NCI-H2227 treated with DMSO at 0.1 percent for 48 hours (cell line): Measurements from ENCODE around the gene TLR9.
"Not testable (repeated sequence)": the region's sequence is repeated elsewhere in the genome, so short reads cannot be mapped to it uniquely, and the experiment has no call there.

Experiments
- DNase-seq: peaks from one replicate; lab custom pipeline; 2025; lab: John Stamatoyannopoulos, UW

TLR9 gene, protein sequence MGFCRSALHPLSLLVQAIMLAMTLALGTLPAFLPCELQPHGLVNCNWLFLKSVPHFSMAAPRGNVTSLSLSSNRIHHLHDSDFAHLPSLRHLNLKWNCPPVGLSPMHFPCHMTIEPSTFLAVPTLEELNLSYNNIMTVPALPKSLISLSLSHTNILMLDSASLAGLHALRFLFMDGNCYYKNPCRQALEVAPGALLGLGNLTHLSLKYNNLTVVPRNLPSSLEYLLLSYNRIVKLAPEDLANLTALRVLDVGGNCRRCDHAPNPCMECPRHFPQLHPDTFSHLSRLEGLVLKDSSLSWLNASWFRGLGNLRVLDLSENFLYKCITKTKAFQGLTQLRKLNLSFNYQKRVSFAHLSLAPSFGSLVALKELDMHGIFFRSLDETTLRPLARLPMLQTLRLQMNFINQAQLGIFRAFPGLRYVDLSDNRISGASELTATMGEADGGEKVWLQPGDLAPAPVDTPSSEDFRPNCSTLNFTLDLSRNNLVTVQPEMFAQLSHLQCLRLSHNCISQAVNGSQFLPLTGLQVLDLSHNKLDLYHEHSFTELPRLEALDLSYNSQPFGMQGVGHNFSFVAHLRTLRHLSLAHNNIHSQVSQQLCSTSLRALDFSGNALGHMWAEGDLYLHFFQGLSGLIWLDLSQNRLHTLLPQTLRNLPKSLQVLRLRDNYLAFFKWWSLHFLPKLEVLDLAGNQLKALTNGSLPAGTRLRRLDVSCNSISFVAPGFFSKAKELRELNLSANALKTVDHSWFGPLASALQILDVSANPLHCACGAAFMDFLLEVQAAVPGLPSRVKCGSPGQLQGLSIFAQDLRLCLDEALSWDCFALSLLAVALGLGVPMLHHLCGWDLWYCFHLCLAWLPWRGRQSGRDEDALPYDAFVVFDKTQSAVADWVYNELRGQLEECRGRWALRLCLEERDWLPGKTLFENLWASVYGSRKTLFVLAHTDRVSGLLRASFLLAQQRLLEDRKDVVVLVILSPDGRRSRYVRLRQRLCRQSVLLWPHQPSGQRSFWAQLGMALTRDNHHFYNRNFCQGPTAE

DNA sequence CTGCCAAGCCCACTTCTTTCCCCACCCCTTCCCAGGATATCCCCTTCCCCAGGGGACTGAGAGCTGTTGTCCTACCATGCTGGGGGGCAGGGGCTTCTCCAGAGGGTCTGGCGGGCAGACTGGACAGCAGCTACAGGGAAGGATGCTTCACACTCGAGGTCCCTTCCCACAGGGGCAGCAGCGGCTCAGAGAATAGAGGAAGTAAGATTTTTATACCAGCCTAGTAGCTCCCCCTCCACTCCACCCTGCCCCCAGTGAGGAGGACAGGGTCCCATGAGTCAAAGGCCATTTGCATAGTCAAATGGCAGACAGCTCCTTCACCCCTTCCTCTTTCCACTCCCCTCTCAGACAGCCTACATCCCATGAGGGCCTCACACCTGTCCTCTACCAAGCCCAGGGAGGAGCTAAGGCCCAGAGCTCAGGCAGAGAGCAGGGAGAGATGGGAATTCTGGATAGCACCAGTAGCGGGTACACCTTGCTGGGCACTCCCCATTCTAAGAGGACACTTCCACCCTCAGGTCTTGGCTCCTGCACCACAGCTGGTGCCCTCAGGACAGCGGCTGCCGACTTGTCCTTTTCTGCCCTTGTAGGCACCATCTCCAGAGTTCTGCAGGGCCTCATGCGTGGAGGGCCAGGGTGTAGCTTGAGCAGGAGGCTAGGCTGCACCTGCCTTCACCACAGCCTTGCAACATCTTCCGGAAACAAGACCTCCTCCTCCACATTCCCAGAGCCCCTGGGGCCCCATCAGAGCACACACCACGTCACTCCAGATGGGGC, at the start of gene TLR9:
Gene TLR9, minus strand, starts transcription at position 194 of the 777 bp plus-strand sequence. Its CDS starts 116 bp downstream, at position 78.
- no peak for DNase-seq

DNA sequence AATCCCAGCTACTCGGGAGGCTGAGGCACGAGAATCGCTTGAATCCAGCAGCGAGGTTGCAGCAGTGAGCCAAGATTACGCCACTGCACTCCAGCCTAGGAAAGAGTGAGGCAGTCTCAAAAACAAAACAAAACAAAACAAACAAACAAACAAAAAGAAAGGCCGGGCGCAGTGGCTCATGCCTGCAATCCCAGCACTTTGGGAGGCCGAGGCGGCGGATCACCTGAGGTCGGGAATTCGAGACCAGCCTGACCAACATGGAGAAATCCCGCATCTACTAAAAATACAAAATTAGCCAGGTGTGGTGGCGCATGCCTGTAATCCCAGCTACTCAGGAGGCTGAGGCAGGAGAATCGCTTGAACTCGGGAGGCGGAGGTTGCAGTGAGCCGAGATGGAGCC, 49.3 kb upstream of the TLR9 start:
- DNase-seq: not testable (repeated sequence)

DNA sequence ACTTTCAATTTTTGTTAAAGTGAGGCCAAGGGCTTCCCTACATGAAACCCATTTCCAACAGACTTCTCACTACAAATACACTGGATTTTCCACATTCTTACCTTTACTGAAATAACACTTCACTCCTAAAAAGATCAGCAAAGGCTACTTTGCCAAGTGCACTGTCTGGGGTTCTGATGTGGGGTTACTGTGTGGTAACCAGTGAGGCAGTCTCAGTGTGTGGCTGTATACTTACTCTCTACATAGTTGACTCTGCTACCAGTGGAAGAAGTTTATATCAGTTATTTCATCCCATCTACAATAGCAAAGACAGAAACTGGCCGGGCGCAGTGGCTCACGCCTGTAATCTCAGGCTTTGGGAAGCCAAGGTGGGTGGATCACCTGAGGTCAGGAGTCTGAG, 47.4 kb upstream of the TLR9 start:
- no peak for DNase-seq

DNA sequence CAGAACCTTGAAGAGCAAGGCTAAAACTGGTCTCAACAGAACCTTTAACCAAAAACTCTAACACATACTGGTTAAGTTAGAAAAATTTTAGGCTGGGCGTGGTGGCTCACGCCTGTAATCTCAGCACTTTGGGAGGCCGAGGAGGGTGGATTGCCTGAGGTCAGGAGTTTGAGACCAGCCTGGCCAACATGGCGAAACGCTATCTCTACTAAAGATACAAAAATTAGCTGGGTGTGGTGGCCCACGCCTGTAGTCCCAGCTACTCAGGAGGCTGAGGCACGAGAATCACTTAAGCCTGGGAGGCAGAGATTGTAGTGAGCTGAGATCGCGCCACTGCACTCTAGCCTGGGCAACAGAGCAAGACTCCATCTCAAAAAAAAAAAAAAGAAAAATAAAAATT, 46.7 kb upstream of the TLR9 start:
- DNase-seq: not testable (repeated sequence)

DNA sequence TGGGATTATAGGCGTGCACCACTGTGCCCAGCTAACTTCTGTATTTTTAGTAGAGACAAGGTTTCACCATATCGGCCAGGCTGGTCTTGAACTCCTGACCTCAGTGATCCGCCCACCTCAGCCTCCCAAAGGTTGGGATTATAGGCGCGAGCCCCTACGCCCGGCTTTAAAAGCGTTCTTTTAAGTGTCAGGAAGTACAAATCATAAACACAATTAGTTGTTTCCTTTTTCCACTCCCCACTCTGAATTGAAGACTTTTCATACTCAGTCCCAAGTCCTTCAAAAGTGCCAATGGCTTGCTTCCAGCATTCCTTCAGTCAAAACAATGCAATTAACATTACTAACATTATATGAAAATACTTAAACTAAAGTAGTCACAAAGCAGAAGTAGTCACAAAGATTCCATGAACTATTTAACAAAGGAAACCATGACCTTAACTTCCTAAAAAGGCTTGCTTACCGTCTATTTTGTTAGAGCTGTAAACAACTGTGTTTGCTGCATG, 44.9 kb upstream of the TLR9 start:
- DNase-seq: no peak

DNA sequence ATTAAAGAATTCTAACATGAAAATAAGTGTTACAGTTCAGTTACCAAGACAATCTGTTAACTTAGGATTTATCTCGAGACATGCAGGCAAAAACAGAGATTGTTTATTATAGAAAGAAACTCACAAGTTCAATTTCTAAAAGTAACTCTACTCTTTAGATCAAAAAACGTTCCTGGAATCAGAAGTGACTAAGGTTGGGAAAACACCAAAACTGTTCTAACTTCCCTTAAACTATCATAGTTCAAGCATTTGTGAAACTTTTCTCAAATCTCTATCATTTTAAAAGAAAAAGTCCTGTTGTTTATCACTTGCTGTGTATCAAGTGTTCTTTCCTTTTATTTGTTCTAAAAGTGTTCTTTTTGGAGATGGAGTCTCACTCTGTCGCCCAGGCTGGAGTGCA, 44.3 kb upstream of the TLR9 start:
- DNase-seq: no peak

DNA sequence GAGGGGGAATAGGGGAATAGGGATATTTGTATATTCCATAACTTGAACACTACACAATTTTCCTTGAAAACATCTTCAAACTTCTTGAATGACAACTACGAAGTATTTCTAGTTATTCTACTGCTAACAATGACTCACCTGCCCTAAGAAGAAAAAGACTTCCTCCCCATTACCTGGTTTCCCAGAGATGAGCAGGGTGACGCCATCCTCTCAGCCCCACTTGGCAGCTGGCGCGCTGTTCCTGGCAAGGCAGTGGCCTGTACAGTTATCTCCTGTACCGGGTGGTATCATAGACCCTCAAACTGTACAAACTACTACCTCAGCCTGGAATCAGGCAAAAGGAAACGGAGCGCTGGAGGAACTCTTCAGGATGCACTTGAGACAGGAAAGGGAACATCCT, 42.6 kb upstream of the TLR9 start:
- DNase-seq: no peak

DNA sequence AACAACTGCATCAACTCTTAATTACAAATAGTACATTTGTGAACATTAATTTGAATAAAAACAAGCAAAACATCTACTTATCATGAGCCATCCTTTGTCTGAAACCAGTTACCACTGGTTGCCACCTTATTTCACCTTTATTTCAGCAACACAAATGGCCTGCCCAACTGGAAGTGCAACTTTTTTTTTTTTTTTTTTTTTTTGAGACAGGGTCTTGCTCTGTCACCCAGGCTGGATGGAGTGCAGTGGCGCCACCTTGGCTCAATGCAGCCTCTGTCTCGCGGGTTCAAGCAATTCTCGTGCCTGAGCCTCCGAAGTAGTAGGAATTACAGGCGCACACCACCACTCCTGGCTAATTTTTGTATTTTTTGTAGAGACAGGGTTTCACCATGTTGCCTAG, 39.9 kb upstream of the TLR9 start:
- DNase-seq: no peak

DNA sequence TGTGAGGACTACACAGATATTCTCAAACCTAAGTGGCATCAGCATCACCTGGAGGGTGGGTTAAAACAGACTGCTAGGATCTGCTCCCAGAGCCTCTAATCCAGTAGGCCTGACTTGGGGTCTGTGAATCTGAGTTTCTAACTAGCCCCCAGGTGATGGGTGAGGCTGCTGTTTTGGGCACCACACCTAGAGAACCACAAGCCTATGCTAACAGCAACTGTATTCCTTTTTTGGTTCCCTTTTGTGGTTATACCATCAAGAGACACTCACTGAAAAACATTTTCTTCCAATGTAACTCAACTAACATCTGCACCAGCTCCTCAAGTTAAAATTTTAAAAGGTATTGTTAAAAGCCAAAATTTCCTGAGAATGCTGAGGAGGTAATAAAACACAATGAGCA, 37.0 kb upstream of the TLR9 start:
- no peak for DNase-seq

DNA sequence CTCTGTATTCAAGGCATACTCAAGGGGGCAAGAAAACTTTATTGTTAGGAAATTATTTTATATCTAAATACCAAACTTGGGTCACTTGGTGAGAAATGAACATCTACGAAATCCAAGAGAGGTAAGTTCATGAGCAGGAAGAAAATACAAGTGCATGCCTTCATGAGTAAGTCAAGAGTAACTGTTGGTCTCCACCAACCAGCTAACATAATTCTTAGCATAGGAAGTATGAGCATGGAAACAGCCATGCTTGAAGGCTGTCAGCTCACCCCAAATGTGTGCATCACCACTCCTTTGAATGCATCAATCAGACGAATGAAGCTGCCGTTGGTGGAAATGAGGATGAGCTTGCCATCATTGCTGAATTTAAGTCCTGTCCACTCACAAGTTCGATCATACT, 34.0 kb upstream of the TLR9 start:
- DNase-seq: no peak

DNA sequence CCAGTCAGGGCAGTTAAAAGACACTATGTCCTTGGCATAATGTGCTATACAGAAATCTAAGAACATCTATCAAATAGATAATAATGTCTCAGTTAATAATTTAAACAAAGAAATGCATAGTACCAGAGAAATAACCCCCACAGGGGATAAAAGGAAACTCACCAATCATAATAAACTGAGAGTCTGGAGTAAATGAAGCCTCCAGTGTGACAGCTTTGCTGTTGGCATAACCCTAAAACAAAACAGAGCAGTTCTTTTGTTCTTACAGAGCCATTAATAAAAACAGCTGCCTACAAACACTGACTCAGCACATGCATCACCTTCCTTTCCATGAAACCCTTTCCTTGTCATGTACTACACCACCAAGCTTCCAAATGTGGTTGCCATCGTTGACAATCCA, 33.6 kb upstream of the TLR9 start:
- no peak for DNase-seq

DNA sequence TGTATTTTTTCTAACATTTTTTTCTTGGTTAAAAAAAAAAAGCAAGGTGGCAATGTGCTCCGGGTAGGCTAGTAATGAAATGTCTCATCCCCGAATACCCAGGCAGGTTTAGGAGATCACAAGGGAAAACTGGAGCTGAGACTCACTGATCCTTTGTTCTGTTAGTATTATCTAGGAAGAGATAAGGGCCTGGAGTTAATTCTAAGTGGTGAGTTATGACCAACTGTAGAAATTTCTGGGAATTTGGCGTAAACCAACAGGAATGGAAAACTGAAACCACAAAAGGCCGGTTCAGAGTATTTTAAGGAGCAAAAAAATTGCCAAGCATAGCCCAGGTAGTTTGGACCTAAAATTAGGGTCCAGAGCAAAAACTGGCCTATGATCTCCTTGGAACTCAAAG, 32.5 kb upstream of the TLR9 start:
- no peak for DNase-seq

DNA sequence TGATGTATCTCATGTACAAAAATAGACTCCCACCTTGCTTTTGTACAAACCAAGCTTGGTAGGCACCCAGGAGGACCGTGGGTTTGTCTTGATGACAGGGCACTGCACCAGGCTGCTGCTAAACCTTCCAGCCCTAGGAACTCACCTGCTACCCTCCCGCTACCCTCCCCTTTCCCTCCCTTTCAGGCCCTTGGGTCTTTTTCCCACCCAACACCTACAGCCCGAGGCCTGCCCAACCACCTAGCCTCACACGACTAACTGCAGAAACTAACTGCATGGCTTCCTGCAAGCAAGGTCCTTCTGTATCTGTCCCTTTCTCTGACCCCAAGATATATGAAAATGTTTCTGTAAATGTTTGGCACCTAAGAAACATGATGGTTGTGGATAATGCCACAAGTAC, 31.2 kb upstream of the TLR9 start:
- DNase-seq: no peak

DNA sequence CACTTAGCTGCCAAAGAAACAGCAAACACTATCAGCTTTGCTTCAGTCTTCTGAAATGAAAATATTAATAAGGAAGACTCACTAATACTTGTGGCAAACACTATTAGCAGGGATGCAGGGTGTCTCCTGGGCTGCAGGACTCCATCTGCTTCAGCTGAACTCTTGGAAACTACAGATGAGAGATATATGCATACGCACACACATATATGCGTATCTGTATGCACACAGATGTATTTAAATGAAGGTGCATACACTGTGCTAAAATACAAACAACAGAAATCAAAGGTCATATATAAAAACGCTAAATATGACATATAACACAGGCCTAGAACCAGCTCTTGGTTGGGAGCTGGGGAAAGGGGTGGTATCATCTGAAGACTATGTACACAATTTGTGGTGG, 30.7 kb upstream of the TLR9 start:
- DNase-seq: no peak

DNA sequence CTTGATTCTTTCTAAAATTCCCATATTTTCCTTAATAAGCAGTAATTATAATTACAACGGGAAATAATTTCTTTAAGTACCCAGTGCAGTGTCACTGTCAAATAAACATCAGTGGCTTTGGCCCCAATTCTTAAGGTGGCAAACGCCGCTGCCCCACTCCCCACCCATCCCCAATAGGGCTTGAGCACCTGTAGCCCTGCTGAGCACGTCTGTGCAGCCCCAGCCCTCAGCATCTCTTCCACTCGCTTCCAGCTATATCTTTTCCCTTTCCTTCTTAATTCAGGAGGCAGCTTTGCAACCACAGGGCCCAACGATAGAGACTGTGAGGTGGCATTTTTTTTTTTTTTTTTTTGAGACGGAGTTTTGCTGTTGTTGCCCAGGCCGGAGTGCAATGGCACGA, 29.2 kb upstream of the TLR9 start:
- DNase-seq: no peak

DNA sequence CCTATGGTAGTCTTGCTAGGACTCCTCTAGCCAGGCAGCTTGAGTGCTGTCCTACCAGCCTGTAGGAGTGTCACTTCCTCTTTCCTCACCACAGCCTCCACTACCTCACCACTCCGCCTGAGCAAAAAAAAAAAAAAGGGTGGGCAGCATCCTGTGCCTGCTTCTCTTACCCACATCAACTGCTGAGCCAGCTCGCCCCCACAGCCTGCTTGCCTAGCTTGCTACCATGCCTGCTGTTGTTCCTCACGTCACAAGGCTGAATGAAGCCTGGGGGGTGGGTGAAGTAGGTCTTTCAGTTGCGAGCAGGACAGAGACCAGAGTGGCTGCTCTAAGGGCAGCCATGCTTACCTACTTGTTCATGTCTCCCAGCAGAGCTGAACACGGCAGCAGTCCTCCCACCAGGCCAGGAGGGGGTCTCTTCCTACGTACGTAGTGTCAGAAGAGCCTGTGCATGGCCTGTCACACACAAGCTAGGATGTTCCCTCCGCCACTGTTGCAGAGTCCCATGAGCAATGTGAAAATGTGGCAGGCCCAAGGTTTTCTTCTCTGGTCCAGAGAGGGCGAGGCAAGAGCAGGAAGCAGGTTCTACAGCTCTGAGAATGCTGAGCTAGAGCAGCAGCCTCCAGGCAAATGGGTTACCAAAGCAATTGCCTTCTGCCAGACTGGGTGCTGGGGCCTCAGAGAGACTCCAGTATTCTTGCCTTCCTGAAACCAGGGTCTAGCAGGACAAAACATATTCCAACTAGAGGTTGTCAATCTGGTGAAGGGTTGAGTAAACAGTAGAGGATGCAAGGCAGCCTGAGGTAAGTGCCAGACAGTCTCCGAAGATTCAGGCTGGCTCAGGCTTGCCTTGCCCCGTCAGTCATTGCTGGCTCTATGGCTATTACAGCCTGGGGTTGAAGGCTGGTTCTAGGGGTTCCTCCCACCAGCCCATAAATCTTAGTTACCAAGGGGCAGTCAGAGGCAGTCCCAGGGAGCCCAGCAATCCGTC, 28.2 kb upstream of the TLR9 start:
- no peak for DNase-seq

DNA sequence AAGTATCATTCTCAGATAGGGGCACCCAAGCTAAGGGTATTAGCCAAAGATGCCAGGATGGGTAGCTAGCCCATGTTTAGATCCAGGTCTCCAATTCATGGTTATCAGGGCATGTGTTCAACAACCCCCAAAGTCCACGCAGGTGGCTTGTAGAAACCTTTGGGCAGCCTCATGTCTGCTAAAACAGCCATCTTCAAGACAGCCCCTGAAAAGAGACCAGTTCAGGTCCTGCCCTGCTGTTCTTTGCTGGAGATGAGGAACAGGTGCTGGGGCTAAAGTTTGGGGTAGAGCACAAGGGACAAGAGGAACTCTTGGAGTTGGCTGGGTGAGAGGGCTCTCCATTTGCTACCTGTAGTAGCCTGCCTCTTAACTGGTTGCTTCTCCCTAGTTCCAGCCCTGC, 24.7 kb upstream of the TLR9 start:
- DNase-seq: no peak

DNA sequence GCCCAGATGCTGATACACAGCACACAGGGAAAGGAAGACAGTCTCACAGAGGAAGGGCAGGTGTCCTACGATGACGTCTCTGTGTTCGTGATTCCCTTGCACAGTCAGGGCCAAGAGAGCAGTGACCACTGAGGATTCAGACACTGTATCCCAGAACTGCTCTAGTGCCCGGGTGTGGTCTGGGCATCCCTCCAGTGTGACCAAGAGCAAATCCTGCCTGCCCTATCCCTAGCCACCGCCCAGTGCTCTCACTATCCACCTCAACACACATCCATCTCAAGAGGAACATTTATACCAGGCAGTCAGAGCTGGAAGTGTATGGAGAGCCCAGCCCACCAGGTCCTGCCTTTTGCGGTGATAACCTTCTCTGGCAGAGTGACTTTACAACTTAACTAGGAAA, 24.2 kb upstream of the TLR9 start:
- no peak for DNase-seq

DNA sequence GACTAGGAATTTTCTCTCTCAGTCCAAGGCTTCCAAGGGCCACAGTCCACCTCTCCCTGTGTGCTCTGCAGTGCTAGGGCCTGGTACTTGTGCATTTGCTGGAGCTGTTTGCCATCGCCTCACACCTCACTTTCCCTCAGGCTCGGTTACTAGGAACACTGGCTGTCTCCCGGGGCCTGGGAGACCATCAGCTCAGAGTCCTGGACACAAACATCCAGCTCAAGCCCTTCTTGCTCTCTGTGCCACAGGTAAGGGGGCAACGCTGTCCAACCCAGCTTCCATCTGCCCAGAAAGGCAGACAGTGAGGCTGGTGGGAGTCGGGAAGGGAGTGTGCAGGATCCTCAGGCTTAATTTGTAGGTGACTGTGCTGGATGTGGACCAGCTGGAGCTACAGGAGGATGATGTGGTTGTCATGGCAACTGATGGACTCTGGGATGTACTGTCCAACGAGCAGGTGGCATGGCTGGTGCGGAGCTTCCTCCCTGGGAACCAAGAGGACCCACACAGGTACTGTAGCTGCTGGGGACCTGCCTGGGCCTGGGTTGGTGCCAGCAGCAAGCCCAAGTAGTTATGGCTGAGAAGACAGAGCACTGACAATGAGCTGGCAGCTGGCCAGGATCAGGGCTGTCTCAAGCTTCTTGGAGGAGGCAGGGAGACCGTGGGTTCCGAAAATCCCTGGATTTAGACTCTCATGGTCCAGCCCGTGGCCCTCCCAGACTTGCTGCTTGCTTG, 23.5 kb upstream of the TLR9 start:
- DNase-seq: no peak

DNA sequence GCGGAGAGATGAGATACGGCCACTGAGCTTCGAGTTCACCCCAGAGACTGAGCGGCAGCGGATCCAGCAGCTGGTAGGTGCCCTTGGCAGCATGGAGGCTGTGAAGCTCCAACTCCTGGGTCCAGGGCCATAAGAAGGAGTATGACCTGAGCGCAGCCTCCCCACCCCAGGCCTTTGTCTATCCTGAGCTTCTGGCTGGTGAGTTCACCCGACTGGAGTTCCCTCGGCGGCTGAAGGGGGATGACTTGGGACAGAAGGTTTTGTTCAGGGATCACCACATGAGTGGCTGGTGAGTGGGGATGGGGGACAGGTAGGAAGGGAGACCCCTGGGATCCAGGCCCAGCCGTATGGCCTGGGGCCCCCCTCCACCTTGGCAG, 22.7 kb upstream of the TLR9 start:
- DNase-seq: no peak
